Inflammatory macrophage treated with lipopolysaccharide for 4 hours (primary cell): ENCODE results near the gene CEACAM3.

Source experiments
- DNase-seq: peaks from one replicate; pipeline ENCODE4 v3.0.0-alpha.2; 2020

Gene CEACAM3

GRCh38 chr19:41847351-41848105, 51.1 kb downstream of the CEACAM3 start:
- no peak for DNase-seq

GRCh38 chr19:41848666-41849065, 52.3 kb downstream of the CEACAM3 start:
- DNase-seq: no peak

- no peak for DNase-seq
These were observed 52.7 kb downstream of the CEACAM3 start for GRCh38 chr19:41849067-41849466.

DNA sequence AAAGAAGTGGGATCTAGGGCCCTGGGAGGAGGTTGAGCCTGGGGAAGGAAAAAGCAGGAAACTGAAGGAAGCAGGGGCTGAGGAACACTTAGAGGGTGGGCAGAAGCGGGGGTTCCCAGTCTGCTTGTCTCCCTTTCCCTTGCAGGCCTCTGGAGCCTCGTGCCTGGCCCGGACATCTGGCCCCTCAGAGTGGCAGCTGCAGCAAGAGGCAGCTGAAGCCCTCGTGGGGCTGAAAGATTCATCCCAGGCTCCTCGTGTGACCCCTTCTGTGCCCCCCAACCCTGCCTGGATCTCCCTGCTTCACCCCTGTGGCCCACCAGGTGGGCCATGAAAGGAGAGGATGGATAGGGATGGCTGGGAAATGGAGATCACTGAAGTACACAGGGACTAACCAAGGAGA, 54.0 kb downstream of the CEACAM3 start:
- no peak for DNase-seq

- no peak for DNase-seq
These were observed 55.1 kb downstream of the CEACAM3 start for GRCh38 chr19:41851456-41851855.

- no peak for DNase-seq
These were observed 57.0 kb downstream of the CEACAM3 start for GRCh38 chr19:41853344-41853743.

GRCh38 chr19:41853768-41854167, 57.4 kb downstream of the CEACAM3 start:
- no peak for DNase-seq

DNA sequence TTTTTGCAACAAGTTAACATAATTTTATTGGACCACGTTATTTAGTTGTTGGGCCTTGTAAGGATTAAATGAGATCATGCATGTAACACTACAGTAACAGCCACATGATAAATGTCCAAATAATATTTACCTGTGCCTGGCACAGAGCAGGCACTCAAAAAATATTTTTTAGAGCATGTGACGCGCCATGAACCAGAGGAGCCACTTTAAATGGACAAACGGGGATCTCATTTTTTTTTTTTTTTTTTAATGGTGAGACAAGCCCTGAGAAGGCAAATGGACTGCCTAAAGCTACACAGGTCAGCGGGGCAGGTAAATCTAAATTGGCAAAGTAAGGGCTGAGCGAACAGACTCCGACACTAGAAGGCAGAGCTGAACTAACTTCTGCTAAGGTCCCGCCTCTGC, 62.8 kb downstream of the CEACAM3 start:
- DNase-seq: no peak

DNA sequence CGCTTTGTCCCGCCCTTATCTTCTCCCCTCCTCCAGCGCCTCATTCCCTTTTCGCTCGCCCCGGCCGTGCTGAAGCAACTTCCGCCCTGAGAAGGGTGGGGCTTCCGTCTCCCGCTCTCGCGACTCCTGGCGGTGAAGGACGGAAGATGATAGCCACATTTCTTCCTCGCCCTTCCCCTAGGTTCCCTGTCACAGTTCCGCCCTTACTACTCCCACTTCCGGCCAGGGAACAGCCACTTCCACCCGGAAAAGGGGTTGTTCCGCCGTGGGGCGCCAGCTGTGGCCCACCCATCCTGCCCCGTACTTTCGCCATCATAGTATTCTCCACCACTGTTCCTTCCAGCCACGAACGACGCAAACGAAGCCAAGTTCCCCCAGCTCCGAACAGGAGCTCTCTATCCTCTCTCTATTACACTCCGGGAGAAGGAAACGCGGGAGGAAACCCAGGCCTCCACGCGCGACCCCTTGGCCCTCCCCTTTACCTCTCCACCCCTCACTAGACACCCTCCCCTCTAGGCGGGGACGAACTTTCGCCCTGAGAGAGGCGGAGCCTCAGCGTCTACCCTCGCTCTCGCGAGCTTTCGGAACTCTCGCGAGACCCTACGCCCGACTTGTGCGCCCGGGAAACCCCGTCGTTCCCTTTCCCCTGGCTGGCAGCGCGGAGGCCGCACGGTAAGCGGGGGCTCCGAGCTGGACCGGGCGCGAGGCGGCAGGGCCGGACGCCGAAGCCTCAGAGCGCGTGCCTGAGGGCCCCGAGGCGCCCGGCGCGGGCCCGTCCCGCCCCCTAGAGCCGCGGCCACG, 63.4 kb downstream of the CEACAM3 start, which contains the start of gene RPS19:
Gene RPS19 (plus strand): TSS at position 638 of the 801 bp plus-strand sequence. CDS start 520 bp downstream, outside the sequence.
- DNase-seq: peak; percentile 99

DNA sequence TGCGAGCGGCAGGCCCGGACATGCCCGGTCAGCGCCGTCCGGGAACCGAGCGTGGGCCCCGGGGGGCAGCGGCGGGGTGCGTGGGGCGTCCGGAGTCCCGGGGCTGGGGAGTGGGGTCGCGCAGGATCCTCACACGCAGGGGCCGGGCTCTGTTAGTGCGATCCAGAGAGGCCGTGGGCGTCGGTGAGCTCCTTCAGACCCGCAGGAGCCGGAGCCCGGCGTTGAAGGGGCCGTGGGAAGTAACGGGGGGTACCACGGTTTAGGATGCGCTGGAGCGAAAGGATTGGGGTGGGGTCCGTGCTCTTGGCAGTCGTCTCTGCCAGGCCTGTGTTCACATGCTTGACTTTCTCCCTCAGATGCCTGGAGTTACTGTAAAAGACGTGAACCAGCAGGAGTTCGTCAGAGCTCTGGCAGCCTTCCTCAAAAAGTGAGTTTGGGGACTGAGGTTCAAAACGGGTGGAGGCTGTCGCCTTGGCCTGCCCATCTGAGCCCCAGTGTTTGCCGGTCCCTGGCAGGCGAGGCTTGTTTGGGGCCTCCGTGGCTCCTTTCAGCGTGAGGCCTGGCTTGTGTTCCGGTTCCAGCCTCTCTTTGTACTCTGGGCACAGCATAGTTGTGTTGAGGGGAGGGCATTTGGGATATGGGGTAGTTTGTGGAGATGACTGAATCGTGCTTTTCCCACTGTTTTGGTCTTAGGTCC, 64.2 kb downstream of the CEACAM3 start:
- peak; percentile 17 for DNase-seq
